ENCODE results near the gene TAAR8. TPM values are rescaled to one million over a fixed set of nuclear protein-coding genes. Genes with fewer than 3 reads are reported as not detected.
"Not testable (repeated sequence)": the region's sequence is repeated elsewhere in the genome, so short reads cannot be mapped to it uniquely, and the experiment has no call there.

The TAAR8 gene
- total RNA-seq: not detected

DNA sequence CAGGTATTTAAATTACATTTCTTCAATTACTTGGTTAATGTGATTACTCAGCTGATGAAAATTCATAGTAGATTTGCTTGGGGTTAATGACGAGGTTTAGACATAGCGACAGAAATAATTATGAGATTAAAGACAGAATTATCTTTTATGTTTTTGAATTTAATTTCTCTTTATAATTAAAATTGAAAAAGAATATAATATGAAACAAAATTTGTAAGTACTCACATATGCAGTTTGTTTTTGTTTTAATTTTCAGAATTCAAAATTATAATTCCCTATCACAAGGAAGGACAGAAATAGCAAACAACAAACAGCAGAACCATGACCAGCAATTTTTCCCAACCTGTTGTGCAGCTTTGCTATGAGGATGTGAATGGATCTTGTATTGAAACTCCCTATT lies at the start of gene TAAR8:
TAAR8 (plus strand) TSS at position 301 of the 400 bp plus-strand sequence; CDS start at position 322, 21 bp downstream.
- DNase-seq: no peak

- no peak for DNase-seq
These were observed 47.7 kb upstream of the TAAR8 start for GRCh38 chr6:132504757-132505156.

DNA sequence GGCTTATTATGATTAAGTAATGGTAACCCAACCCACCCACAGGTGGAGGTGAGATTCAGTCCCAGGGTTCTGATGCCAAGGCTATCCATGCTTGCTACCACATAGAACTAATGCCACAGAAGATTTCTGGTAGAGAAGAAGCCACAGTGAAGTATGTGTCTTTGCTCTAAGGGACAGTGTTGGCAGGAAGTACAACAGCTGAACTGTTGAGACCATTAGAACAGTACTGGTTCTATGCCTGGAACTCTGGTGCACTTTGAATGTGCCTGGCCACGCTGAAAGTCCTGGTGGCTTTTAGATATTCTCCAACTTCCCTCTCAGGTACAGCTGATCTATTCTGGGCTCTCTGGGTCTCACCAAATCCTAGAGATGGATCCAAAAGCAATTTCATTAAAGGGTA lies 47.3 kb upstream of the TAAR8 start:
- DNase-seq: no peak

DNA sequence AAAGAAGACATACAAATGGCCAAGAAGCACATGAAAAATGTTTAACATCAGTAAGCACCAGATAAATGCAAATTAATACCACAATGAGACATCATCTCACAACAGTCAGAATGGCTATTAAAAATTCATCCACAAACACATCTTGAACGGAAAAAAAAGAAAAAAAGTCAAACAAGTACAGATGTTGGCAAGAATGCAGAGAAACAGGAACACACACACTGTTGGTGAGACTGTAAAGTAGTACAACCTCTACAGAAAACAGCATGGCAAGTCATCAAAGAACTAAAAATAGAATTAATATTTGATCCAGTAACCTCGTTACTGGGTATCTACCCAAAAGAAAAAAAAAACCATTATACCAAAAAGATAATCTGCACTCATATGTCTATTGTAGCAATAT lies 46.0 kb upstream of the TAAR8 start:
- DNase-seq: no peak

GRCh38 chr6:132506869-132507808 lies 45.3 kb upstream of the TAAR8 start:
- no peak for DNase-seq

DNA sequence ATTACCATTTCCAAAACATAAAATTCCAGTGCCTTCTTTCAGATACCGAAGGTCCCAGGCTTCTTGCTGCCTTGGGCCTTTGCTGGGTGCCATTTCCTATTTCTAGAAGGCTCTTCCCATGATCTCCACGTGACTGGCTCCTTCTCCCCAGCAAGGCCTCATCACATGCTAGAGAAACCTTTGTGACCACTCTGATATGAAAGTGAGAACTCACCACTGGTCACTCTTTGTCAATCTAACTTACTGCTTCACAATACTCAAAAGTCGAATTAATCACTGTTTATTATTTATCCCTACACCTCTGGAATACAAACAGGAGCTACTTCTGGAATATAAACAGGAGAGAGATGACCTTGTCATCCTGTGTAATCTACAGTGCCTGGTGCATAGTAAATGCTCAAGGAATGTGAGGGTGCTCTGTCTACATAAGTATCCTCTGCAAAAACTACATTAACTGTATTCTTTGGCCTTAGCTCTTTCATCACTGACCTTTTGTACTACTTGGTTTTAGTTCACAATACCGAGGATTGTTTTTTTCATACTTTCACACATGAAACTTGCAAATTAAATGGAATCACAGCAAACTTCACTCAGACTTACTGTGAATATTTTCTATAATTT lies 41.2 kb upstream of the TAAR8 start:
- no peak for DNase-seq

GRCh38 chr6:132511831-132512220 lies 40.6 kb upstream of the TAAR8 start:
- no peak for DNase-seq

DNA sequence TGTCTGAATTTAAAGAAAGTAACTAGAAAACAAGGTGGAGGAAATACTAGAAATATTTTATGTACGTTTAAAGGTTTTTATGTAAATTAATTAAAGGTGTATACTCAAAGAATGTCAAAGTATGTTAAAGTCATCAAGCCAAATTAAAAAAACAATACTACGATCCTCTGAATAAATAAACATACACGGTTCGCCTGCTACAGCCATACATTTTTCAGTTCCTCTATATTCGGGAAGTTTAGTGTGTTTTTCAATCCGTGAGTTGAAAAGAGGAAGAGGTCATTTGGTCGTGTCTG lies 40.2 kb upstream of the TAAR8 start:
- DNase-seq: no peak

DNA sequence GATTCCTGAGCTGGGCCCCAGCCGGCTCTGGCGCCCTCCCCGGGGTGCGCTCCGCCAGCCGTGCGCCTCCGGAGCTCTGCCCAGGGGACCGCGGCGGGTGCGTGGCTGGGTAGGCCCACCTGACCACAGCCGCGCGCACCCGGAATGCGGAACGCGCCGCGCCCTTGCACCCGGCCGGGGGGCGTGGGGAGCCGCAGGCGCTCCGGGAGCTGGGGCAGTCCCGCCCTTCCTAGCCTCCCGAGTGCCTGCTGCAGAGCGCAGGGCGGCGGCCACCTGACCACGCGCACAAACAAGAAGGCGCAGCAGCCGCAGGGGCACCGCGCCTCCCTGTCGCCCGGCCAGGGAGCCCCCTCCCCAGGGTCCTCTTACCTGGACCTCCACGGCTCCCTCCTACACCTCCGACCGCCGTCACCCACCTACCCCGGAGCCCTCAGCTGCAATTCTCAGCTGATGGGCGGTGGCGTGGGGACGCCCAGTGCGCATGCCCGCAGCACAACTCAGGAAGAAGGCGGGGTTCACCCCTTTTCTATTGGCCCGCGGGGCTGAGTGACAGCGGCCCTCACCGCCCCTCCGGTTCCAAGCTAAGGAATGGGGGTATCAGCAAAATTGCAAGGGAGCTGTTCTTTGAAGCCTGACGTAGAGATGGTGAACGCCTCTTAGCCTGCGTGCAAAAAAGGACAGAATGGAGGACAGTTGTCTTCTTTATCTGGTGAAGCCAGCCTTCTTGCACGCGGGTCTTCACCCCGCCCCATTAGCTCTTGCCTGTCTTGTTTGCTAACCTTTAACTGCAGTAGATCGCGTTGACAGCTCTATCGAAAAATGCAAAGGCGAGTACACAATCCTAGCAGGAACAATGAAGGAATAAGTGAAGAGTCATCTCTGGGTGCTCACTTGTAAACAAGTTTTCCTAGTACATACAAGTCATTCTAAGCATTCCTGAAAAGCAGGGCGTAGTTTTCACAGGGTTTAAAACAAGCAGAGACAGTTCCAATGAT lies 39.5 kb upstream of the TAAR8 start, which contains the start of gene STX7:
STX7 (minus strand) TSS at position 479 of the 995 bp plus-strand sequence. CDS start 9,586 bp downstream, outside the sequence.
- peak; percentile 93 for DNase-seq

GRCh38 chr6:132513831-132514545 lies 38.5 kb upstream of the TAAR8 start:
- DNase-seq: no peak

- DNase-seq: no peak
These were observed 37.1 kb upstream of the TAAR8 start for GRCh38 chr6:132515386-132515785.

GRCh38 chr6:132520953-132521352 lies 31.5 kb upstream of the TAAR8 start:
- DNase-seq: no peak

DNA sequence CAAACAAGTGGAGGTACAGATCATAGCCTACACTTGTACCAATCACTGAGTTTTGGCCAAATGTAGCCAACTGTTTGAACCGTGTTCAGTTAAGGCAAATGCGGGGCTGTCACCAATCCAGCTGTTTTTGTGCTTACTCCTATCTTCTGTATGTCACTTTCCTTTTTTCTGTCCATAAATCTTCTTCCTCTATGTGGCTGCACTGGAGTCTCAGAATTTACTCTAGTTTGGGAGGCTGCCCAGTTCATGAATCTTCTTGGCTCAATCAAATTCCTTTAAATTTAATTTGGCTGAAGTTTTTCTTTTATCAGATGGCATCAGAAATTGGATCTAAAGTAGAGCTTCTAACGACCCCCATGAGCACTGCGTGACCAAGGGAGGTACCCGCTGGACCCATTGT lies 27.8 kb upstream of the TAAR8 start:
- no peak for DNase-seq

- DNase-seq: no peak
These were observed 26.6 kb upstream of the TAAR8 start for GRCh38 chr6:132525866-132526265.

- DNase-seq: no peak
These were observed 26.0 kb upstream of the TAAR8 start for GRCh38 chr6:132526461-132526860.

- no peak for DNase-seq
These were observed 24.7 kb upstream of the TAAR8 start for GRCh38 chr6:132527791-132528190.

- peak; percentile 4 for DNase-seq
These were observed 22.0 kb upstream of the TAAR8 start for GRCh38 chr6:132530293-132530974.

GRCh38 chr6:132534546-132534945 lies 17.9 kb upstream of the TAAR8 start:
- not testable (repeated sequence) for DNase-seq

DNA sequence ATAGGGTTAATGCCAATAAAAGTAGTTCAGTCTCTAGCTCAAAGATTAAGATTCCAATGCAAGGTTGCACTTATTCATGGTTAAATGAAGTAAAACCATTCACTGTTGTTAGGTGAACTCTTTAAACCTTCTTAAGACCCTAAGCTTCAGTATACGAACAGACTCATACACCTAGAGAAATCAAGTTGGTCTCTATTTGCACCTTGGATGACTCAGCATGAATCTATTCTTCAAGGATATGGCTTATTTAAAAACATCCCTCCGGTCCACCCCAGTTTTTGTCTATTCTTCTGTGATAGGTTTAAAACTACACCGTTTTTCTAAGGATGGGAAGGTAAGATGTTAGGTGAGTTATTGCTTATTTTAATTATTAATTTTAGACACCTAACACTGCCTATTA lies 15.3 kb upstream of the TAAR8 start:
- no peak for DNase-seq

GRCh38 chr6:132537977-132538376 lies 14.5 kb upstream of the TAAR8 start, which contains the start of gene TAAR9:
TAAR9 (plus strand) TSS chr6:132538277; CDS start chr6:132538290, 13 bp downstream.
- no peak for DNase-seq

DNA sequence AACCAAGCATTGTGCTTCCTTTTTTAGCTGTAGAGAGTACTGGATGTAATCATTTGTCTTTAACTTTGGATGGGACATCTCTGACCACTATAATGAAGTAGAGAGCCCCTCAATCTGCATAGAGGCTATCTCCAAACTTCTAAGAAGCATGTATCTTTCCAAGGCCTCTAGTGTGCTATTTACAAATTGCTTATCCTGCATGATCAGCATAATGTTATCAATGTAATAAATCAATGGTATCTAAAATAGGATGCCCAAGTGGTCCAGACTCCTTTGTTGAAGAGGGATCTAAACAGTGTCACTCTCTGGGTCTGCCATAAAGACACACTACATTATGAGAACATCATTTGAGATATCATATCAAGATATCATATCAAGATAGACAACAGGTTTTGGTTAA lies 7.6 kb upstream of the TAAR8 start:
- DNase-seq: no peak

All from occipital lobe (tissue), 2 donors.